Left cardiac atrium (tissue), 4 donors: ENCODE measurements around the gene KDELR3. TPM values are rescaled to one million over a fixed set of nuclear protein-coding genes. Genes with fewer than 3 reads are reported as not detected.

Experiments used
- ATAC-seq, 2 donors: fragments of 200-7000 bp; cut with Tn5 transposase; one replicate each; pipeline ENCODE4 v1.9.1; 2020; ENCODE audit warnings: mild to moderate bottlenecking in 2 of 2, moderate library complexity in 2 of 2
- DNase-seq: peaks from one replicate; pipeline ENCODE4 v3.0.0-alpha.2; 2020
- intact Hi-C, 2 donors: fragments of 100-400 bp; cut with DNase I; formaldehyde crosslinking; loops; one replicate each; pipeline versions ENCODE4 v1.14.1 to v1.15.1; 2022 to 2023
- total RNA-seq, 2 donors: library from RNA; stranded (reverse); fragmentation: NEBNext Ultra II Directional; extraction: Animal tissue kit (Norgen Biotek cat#: 25700); gene quantifications; one replicate each; pipeline ENCODE4 v1.2.1, GENCODE V29; 2021
- donor health status: DM: no; HTN: yes; CAD: no.
- donor health status: DM: no; HTN: yes; CAD: no; lungs with severe emphysema.
- donor health status: DM: yes; HTN: yes; CAD: no.
- donor health status: Dilated cardiomyopathy.

KDELR3 gene
- total RNA-seq, 2 donors from 2014 or later = 9.2 to 10.1 TPM

DNA sequence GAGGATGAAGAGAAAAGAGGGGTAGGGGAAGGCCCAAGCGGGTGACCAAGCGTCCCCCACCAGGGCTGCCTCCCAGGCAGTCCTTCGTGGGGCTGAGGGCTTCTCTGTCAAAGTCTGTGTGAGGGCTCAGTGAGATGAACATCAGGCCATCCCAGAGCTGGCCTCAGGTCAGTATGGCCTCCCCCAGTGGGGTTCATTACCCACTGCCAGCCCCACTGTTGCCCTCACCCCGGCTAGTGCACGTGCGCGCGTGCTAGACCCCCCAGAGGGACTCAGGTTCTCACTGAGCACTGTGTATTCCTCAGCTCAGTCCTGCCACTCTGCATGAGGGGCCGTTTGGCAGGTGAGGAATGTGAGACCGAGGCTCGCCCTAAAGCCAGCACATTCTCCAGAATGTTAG lies 3.3 kb downstream of the KDELR3 start:
- DNase-seq (no peak), ATAC-seq (no peak)
- intact Hi-C loops = no loop called here

DNA sequence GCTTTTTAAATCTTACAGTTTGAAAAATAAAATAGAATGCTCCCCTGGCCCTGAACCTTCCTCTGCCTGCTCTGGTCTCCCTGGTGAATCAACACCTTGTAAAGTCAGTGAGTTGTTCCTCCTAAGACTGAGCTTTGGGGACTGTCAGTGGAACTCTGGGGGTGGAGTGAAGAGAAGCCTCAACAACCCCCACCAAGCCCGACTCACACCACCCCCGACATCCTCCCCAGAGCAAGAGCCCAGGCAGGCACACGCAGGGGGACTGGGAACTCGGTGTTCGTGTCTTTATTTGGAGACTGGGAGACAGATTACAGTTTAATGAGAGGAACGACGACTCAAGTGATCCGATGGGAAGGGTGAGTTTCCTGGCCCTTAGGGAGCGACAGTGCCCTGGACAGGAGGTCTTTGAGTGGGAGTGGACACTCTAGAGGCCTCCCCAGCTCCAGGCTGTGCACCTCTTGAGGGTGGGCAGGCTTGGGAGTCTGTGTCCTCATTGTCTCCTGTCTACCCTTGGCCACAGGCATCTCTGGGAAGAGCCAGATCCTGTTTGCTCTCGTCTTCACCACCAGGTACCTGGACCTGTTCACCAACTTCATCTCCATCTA lies 6.2 kb downstream of the KDELR3 start:
- intact Hi-C loops = no loop called here
- DNase-seq (no peak), ATAC-seq (no peak)

GRCh38 chr22:38477585-38477984 lies 9.7 kb downstream of the KDELR3 start:
- DNase-seq (no peak), ATAC-seq (no peak)
- intact Hi-C loops = no loop called here

DNA sequence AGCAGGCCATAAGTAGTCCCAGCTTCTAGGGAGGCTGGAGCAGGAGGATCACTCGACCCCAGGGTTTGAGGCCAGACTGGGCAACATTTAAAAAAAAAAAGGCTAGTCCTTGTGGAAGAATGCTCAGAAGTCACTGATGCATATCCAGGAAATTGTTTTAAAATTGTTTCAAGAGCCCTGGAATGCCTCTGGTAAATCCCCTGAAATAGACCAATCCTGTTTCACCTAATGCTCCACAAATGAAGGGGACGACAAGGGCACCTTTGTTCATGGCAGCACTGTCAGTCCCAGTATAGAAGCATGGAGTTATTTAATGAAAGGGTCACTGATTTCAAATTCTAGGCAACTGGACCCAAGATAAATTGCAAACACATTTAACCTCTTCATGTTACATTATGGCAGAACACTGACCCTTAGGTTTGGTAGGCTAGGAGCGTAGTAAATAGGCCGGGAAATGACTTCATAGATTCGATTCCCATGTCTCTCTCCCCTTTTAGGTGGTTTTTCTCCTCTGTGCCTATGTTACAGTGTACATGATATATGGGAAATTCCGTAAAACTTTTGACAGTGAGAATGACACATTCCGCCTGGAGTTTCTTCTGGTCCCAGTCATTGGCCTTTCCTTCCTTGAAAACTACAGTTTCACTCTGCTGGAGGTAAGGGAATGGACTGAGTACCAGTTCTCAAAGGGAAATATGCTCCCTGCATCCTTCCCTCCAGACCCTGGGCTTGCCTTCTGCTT lies 11.4 kb downstream of the KDELR3 start:
- DNase-seq = no peak
- ATAC-seq = peak in 1 of 2 donors; percentile 6
- intact Hi-C loops = no loop called here

- ATAC-seq = peak in 1 of 2 donors; percentile 7
- DNase-seq = no peak
- intact Hi-C loops = no loop called here
These were observed 13.4 kb downstream of the KDELR3 start for GRCh38 chr22:38481162-38481870.

DNA sequence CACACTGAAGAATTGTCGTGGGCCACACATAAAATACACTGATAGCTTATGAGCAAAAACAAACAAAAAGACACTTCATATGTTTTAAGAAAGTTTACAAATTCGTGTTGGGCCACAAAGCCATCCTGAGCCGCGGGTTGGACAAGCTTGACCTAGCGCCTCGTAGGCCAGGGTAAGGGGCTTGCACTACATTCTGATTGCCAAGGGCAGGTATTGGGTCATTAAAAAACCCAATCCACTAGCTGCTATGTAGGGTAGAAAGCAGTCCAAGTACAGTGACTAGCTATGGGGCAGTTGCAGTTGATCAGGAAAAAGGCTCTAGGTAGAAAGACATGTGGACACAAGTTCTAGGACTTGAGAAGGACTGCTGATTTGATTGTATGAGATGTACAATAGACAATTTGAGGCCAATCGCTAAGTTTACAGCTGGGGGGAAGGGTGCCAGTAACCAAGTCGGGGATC lies 14.0 kb downstream of the KDELR3 start:
- no peak for DNase-seq
- intact Hi-C loops = no loop called here
- ATAC-seq = no peak

DNA sequence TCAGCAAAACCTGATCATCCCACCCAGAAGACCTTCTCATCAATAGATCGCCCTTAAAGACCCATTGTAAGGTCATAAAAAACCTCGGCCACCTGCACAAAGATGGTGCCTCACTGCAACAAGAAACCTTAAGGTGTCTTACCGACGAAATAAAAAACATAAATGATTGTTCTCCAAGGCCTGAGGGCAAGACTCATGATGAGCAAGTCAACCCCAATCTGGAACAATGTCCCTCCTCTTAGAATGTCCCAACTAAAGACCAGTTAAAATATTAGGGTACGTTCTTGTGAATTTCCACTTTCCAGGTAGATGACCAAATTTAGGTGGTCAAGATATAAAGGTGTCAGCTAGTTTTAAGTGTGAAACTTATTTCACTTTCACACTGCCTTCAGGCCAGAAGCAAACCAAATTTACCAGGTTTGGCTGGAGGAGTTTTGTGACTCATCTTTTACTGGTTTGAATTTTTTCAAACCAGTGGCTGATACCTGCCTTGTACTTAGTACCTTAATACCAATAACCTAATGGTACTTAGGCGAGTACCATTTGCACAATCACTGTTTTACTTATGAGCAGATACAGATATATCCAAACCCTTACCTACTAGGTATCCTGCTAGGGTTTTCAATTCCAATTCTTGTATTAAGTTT lies 14.9 kb downstream of the KDELR3 start:
- DNase-seq = no peak
- no peak for ATAC-seq
- intact Hi-C loops = no loop called here

DNA sequence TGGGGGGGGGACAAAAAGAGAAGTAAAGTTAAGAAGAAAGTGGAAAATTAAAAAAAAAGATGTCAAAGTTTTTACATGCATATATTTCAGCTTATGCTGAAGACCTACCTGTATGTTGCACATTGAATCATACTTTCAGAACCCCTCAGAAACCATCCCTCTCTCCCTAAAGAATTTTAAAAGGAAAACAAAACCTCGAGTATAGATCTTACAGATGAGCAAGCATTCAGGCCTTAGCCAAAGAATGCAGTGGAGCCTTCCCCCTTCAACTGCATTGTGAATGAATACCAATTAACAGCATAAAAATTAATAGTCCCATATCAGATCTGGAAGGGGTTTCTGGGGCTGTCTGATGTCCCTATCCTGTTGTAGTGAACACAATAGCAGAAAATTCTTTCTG lies 16.3 kb downstream of the KDELR3 start:
- no peak for DNase-seq
- intact Hi-C loops = no loop called here
- ATAC-seq = no peak

GRCh38 chr22:38485783-38486182 lies 17.9 kb downstream of the KDELR3 start:
- ATAC-seq (peak; percentile 6 to 51), DNase-seq (no peak)
- intact Hi-C loops = no loop called here

DNA sequence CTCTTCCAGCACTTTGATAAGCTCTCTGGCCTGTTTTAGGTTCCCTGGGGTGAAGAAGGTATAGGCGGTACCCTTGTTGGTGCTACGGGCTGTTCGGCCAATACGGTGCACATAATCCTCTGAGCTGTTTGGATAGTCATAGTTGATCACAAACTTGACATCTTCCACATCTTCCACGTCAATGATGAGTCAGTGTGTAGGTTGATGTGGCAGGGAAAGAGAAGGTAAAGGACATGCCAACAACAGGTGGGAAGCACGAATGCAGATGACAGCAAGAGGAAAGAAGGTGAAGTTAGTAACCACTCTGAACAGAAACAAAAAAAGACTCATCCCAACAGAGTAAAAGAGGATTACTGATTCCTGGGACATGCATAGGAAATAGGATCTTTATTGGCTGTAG lies 20.1 kb downstream of the KDELR3 start:
- intact Hi-C loops = no loop called here
- DNase-seq (no peak), ATAC-seq (no peak)

DNA sequence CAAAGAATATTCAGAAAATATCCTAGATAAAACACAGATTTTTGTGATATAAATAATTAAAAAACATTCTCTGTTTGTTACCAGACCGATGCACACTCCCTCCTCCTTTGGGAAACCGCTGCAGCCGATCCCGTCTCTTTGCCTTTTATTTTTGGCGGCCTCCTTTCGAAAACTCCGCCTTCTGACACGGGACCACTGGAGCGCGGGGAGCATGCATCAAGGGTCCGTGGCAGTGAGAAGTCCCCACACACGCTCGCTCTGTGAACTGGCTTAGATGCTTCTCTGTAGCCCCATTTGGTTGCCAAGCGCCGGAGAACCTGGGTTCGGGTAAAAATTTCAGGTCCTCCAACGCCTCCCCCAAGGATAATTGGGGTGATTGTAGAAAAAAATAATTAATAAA lies 21.2 kb downstream of the KDELR3 start:
- ATAC-seq (no peak), DNase-seq (no peak)
- intact Hi-C loops = no loop called here

- DNase-seq (no peak), ATAC-seq (no peak)
- intact Hi-C loops = no loop called here
These were observed 21.8 kb downstream of the KDELR3 start for GRCh38 chr22:38489561-38490145.

DNA sequence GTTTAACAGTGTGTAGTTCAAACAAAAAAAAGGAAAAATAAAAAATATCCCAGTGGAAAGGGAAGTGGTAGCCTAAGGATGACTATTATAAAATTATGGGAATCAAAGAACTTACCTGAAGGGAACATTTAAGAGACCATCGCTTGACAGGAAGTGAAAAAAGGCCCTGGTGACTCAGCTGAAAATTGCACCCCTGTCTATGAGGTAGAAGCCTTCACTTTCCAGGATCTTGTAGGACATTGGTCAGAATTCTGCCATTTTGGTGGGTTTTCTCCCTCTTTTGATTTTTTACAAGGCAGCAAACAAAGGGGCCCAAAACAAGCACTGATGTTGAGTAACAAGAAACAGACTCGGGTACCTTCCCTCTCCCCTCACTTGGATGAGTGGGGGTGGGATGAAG lies 22.6 kb downstream of the KDELR3 start:
- no peak for DNase-seq
- no peak for ATAC-seq
- intact Hi-C loops = no loop called here

DNA sequence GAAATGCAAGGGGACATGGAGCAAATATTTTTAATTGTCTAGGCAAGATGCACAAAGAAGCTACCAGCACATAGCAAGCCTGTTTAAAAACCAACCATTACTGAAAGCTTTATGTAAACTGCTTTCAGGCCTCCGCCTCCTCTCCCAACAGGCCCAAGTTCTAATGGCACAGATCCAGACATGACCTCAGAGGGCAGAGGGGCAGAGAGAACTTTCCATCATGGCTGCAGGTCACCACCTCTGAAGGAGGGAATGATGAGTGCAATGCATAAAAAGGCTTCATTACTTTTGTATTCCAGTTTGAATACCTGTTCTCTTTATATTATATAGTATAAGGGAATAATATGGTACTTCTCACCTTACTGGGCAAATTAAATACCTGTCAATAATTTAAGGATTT lies 23.0 kb downstream of the KDELR3 start:
- intact Hi-C loops = no loop called here
- ATAC-seq (peak; percentile 78 to 84), DNase-seq (peak; percentile 64)

DNA sequence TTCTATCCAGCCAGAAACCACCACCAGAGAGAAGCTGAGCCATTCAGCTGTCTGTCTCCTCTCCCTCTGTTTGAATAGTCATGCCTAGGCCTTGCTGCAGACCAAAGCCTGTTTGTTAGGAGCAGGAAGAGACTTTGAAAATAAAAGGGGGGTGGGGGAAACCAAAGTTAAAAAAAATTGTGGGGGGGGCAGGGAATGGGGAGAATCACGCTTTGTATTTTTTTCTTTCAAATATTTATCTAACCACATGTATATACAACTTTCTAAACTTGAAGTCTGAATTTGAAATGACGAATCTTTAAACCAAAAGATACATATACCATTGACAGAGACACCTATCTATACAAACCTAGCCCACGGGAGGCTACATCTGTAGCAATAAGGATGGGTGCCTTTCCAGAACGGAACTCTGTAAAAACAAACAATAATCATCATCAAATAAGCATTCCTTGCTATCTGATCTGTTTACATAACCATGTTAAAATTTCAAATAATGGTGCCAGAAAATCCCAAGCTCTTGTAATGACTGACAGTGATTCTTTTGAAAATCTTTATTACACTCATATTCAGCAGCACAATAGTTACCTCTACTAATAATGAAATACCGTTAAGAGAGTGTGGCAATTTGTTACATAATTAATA lies 23.9 kb downstream of the KDELR3 start:
- ATAC-seq = no peak
- no peak for DNase-seq

GRCh38 chr22:38494498-38494897 lies 26.6 kb downstream of the KDELR3 start:
- no peak for DNase-seq
- intact Hi-C loops = no loop called here
- ATAC-seq = no peak

More for the DNA sequence above, 23.9 kb downstream of the KDELR3 start:
- intact Hi-C loops = no loop called here

DNA sequence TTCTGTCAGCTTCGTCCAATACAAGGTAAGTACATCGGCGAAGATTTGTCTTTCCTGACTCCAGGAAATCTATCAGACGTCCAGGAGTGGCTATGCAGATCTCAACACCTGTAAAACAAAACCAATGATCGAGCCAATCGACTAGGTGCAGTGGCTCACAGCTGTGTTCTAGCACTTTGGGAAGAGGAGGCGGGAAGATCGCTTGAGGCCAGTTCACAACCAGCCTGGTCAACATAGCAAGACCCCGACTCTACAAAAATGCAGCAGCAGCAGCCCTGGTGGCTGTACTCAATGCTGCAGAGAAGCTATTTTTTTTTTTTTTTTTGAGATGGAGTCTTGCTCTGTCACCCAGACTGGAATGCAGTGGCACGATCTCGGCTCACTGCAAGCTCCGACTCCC lies 27.0 kb downstream of the KDELR3 start:
- ATAC-seq (no peak), DNase-seq (no peak)
- intact Hi-C loops = no loop called here

GRCh38 chr22:38497869-38498268 lies 30.0 kb downstream of the KDELR3 start:
- intact Hi-C loops = no loop called here
- DNase-seq (no peak), ATAC-seq (no peak)
